K562 treated with DMSO at 1 percent for 48 hours (cell line): ENCODE results near the gene FBXW7. TPM values are rescaled to one million over a fixed set of nuclear protein-coding genes. Genes with fewer than 3 reads are reported as not detected.

ENCODE experiments used
- total RNA-seq: library from RNA; unstranded; fragments of 300-600 nt; gene quantifications from 2 replicates; pipeline ENCODE4 v1.2.3, GENCODE V29; 2022; ENCODE audit warnings: low replicate concordance; ENCODE audit errors: extremely low read depth

Gene FBXW7, protein sequence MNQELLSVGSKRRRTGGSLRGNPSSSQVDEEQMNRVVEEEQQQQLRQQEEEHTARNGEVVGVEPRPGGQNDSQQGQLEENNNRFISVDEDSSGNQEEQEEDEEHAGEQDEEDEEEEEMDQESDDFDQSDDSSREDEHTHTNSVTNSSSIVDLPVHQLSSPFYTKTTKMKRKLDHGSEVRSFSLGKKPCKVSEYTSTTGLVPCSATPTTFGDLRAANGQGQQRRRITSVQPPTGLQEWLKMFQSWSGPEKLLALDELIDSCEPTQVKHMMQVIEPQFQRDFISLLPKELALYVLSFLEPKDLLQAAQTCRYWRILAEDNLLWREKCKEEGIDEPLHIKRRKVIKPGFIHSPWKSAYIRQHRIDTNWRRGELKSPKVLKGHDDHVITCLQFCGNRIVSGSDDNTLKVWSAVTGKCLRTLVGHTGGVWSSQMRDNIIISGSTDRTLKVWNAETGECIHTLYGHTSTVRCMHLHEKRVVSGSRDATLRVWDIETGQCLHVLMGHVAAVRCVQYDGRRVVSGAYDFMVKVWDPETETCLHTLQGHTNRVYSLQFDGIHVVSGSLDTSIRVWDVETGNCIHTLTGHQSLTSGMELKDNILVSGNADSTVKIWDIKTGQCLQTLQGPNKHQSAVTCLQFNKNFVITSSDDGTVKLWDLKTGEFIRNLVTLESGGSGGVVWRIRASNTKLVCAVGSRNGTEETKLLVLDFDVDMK
- total RNA-seq, result not detected in 2 replicates

DNA sequence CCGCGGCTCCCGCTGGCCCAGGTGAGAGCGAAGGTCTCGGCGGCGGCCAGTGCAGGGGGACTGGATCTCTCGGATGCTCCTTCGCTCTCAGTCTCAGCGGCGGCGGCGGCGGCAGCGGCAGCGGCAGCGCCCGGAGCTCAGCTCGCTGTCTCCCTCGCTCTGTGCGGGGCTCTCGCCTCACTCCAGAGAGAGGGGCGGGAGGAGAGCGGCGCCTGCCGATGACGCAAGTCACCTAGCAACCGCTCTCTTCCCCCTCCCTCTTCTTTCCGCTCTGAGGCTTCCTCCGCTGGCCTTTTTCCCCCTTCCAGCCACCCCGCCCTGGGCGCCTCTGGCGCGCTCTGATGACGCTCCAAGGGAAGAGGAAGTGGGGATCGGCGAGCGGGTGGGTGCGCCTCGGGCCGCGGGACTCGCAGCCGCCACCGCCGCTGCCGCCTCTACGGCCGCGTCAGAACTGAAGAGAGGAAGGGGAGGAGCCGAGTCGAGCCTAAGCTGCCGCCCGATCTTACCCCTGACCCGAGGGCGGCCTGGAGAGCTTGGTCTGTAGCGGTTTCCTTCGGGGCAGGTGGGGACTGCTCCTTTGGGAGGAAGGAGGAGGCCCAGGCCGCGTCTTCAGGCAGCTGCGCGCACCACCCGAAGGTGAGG lies at the start of gene FBXW7:
TSS of gene FBXW7 (minus strand) at position 190 of the 642 bp plus-strand sequence. CDS start 124,289 bp downstream, outside the sequence.

Other genes with a start within 250 kb of the FBXW7 start
- gene TMEM154, start 143.9 kb upstream of the FBXW7 start, total RNA-seq, result not detected in 2 replicates
- not detected in 2 replicates for gene TIGD4, start 243.6 kb upstream of the FBXW7 start, total RNA-seq
- gene ARFIP1, start 243.9 kb upstream of the FBXW7 start, total RNA-seq, result not detected in 2 replicates